ENCODE results near the gene BORCS6.

Gene BORCS6

DNA sequence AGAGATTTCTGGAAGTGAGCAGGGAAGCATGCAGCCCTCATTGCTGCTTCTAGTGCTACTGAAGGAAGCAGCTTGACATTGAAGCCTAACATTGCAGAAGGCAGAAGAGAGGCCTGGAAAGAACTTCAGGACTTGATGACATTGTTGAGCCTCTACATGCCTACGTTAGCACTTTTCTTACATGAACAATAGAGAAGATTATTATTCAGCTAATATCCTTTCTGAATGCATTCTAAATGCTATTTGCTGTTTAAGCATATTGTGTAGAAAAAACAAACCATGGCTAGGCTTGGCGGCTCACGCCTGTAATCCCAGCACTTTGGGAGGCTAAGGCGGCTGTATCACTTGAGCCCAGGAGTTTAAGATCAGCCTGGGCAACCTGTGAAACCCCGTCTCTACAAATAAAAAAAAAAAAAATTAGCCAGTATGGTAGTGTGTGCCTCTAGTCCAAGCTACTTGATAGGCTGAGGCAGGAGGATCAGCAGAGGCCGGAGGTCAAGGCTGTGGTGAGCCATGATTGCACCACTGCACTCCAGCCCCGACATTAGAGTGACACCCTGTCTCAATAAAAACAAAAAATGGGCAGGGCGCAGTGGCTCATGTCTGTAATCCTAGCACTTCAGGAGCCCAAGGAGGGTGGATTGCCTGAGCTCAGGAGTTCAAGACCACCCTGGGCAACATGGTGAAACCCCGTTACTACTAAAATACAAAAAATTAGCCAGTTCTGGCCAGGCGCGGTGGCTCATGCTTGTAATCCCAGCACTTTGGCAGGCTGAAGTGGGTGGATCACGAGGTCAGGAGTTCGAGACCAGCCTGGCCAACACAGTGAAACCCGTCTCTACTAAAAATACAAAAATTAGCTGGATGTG, 22.6 kb upstream of the BORCS6 start:
- no peak overlapping the region for H3K4me3 ChIP-seq (ENCODE audit: control insufficient read depth in 1 of 7, extremely low read depth in 1 of 7, insufficient read depth in 4 of 7, low read depth in 2 of 7, low read length in 6 of 7)
- DNase-seq = no peak
- H3K27me3 ChIP-seq (replicated peaks in 2 of 5; ENCODE audit: control insufficient read depth in 4 of 5, insufficient read depth in 5 of 5, low read length in 4 of 5) = no peaks in the 10 kb centered on the region
- no peak overlapping the region for H3K27ac ChIP-seq (ENCODE audit: insufficient read depth in 1 of 2, low read depth in 1 of 2, low read length in 2 of 2, poor library complexity in 1 of 2, severe bottlenecking in 2 of 2)
- H3K4me1 ChIP-seq (ENCODE audit: control extremely low read depth in 1 of 4, control insufficient read depth in 4 of 4, insufficient read depth in 4 of 4, low read length in 3 of 4) = peaks cover 4 to 33% (median 19%) of the 10 kb centered on the region in 4 experiments
- peaks cover 0 to 3% (median 0%) of the 10 kb centered on the region in 4 experiments for H3K36me3 ChIP-seq (ENCODE audit: control insufficient read depth in 4 of 4, insufficient read depth in 4 of 4, low read length in 3 of 4)
- no peaks in the 10 kb centered on the region for H3K9me3 ChIP-seq (ENCODE audit: control extremely low read depth in 1 of 5, control insufficient read depth in 4 of 5, insufficient read depth in 2 of 5, low read depth in 1 of 5, low read length in 4 of 5)
- ChIA-PET CTCF (interaction anchor here (1.2 to 3.1 kb wide), 2 partner anchors 10 to 24 kb away, joined by 3 to 17 read pairs; no protein-coding TSS in a partner anchor), POLR2A (no interaction called here)
- WGBS (ENCODE audit: insufficient coverage) = 96% methylated on average over 8 of the region's 14 CpGs

DNA sequence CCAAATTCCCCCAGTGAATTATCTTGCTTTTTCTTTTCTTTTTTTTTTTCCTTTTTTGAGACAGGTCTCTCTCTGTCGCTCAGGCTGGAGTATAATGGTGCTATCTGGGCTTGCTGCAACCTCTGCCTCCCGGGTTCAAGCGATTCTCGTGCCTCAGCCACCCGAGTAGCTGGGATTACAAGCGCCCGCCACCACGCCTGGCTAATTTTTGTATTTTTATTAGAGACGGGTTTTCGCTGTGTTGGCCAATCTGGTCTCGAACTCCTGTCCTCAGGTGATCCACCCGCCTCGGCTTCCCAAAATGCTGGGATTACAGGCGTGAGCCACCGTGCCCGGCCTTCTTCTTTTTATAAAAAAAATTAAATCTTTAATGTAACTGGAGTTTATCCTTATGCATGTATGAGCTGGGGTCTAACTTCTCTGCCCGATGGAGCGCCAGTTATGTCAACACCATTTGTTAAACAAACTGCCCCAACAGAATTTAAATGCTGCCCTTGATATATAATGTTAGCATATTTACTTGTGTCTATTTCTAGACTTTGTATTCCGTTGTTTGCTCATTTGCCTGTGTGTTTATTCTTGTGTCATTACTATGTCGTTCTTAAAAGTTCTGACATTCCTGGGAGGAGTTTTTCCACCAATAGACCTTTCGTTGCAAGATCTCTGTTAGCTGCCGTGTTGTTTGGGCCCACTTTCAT, 20.9 kb upstream of the BORCS6 start:
- peaks cover 4 to 33% (median 19%) of the 10 kb centered on the region in 4 experiments for H3K4me1 ChIP-seq (ENCODE audit: control extremely low read depth in 1 of 4, control insufficient read depth in 4 of 4, insufficient read depth in 4 of 4, low read length in 3 of 4)
- ChIA-PET CTCF (interaction anchor here (0.7 to 3.6 kb wide), 3 partner anchors 11 to 99 kb away, joined by 4 to 17 read pairs (median 17); no protein-coding TSS in a partner anchor), POLR2A (interaction anchor here (0.7 to 1.3 kb wide), 4 partner anchors 10 to 37 kb away, joined by 3 to 5 read pairs (median 4); partner anchors contain the start of gene CTC1)
- no peaks in the 10 kb centered on the region for H3K27me3 ChIP-seq (replicated peaks in 2 of 5; ENCODE audit: control insufficient read depth in 4 of 5, insufficient read depth in 5 of 5, low read length in 4 of 5)
- DNase-seq = peak in 1 of 3 donors; percentile 25
- H3K4me3 ChIP-seq (ENCODE audit: control insufficient read depth in 1 of 7, extremely low read depth in 1 of 7, insufficient read depth in 4 of 7, low read depth in 2 of 7, low read length in 6 of 7) = peak overlapping the region; percentile 60 to 95 (median 86)
- no peaks in the 10 kb centered on the region for H3K9me3 ChIP-seq (ENCODE audit: control extremely low read depth in 1 of 5, control insufficient read depth in 4 of 5, insufficient read depth in 2 of 5, low read depth in 1 of 5, low read length in 4 of 5)
- H3K36me3 ChIP-seq (ENCODE audit: control insufficient read depth in 4 of 4, insufficient read depth in 4 of 4, low read length in 3 of 4) = peaks cover 0 to 19% (median 1%) of the 10 kb centered on the region in 4 experiments
- 0% methylated on average over 11 of the region's 22 CpGs for WGBS (ENCODE audit: insufficient coverage)
- H3K27ac ChIP-seq (ENCODE audit: insufficient read depth in 1 of 2, low read depth in 1 of 2, low read length in 2 of 2, poor library complexity in 1 of 2, severe bottlenecking in 2 of 2) = peak overlapping the region; percentile 64 to 84

DNA sequence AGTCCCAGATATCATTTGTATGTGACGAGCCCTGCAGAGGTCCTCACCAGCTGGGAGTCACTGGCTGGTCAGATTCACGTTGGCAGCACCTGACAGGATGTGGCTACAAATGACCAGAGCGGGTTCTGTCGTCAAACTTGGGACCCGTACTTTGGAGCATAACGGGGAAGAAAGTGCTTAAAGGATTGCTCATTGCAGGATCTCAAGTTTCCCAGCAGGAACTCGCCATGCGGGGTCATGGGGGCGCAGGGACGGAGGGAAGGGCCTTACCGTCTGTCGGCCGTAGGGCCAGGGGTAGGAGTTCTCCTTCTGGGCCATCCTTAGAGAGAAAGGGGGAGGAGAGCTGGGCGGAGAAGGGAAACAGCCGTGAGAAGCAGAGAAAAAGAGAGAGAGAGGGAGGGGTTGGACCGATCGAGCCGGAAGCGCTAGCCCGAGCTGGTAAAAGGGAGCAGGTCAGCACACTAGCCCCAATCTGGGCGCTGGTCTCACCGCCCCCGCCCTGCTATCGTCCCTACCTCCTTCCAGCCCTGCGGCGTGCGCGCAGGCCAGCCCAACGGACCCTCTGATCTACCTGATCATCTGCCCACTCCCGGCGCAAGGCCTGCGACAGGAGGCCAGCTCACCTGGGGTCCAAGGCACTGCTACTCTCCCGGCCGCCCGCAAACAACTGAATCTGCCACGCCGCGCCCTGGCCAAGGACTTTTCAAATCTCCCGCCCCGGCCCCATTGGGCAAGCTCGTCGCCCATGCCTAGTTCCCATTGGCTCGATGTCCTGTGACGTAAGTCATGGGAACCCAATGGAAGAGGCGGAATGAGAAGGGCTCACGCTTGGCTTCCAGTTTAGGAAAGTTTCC, 20.2 kb upstream of the BORCS6 start, which contains the start of gene AURKB:
Gene AURKB (minus strand): TSS at position 669 of the 854 bp plus-strand sequence. CDS start 351 bp downstream, at position 318.
- ChIA-PET POLR2A (interaction anchor here (0.7 to 1.3 kb wide), 4 partner anchors 11 to 38 kb away, joined by 3 to 5 read pairs (median 4); partner anchors contain the start of gene CTC1), CTCF (interaction anchor here (0.7 to 3.6 kb wide), 3 partner anchors 12 to 98 kb away, joined by 4 to 17 read pairs (median 17); no protein-coding TSS in a partner anchor)
- H3K27ac ChIP-seq (ENCODE audit: insufficient read depth in 1 of 2, low read depth in 1 of 2, low read length in 2 of 2, poor library complexity in 1 of 2, severe bottlenecking in 2 of 2) = peak within 1 kb of the TSS; percentile 64 to 84
- no peaks in the 10 kb centered on the region for H3K9me3 ChIP-seq (ENCODE audit: control extremely low read depth in 1 of 5, control insufficient read depth in 4 of 5, insufficient read depth in 2 of 5, low read depth in 1 of 5, low read length in 4 of 5)
- 2% methylated on average over 39 of the region's 46 CpGs for WGBS (ENCODE audit: insufficient coverage)
- no peaks in the 10 kb centered on the region for H3K27me3 ChIP-seq (replicated peaks in 2 of 5; ENCODE audit: control insufficient read depth in 4 of 5, insufficient read depth in 5 of 5, low read length in 4 of 5)
- peaks cover 0 to 27% (median 4%) of the 10 kb centered on the region in 4 experiments for H3K36me3 ChIP-seq (ENCODE audit: control insufficient read depth in 4 of 4, insufficient read depth in 4 of 4, low read length in 3 of 4)
- H3K4me1 ChIP-seq (ENCODE audit: control extremely low read depth in 1 of 4, control insufficient read depth in 4 of 4, insufficient read depth in 4 of 4, low read length in 3 of 4) = peaks cover 4 to 33% (median 19%) of the 10 kb centered on the region in 4 experiments
- peak; percentile 94 to 98 (median 96) for DNase-seq
- H3K4me3 ChIP-seq (ENCODE audit: control insufficient read depth in 1 of 7, extremely low read depth in 1 of 7, insufficient read depth in 4 of 7, low read depth in 2 of 7, low read length in 6 of 7) = peak within 1 kb of the TSS; percentile 60 to 95 (median 86)

DNA sequence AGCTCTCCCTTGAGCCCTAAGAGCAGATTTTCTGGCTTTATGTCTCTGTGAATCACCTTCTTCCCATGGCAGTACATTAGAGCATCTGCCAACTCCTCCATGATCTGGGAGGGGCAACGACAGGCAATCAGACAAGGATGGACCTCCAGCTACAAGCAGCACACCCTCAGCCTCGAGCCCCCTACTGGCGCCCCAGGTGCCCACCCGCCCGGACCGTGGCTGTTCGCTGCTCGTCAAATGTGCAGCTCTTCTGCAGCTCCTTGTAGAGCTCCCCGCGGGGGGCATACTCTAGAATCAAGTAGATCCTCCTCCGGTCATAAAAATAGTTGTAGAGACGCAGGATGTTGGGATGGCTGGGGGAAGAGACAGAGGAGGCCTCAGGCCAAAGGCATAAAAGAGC, 16.6 kb upstream of the BORCS6 start:
- no peaks in the 10 kb centered on the region for H3K27me3 ChIP-seq (replicated peaks in 2 of 5; ENCODE audit: control insufficient read depth in 4 of 5, insufficient read depth in 5 of 5, low read length in 4 of 5)
- peaks cover 4 to 28% (median 19%) of the 10 kb centered on the region in 4 experiments for H3K4me1 ChIP-seq (ENCODE audit: control extremely low read depth in 1 of 4, control insufficient read depth in 4 of 4, insufficient read depth in 4 of 4, low read length in 3 of 4)
- ChIA-PET POLR2A (no interaction called here), CTCF (interaction anchor here (0.7 to 2.1 kb wide), 6 partner anchors 15 to 19 kb away, joined by 3 to 5 read pairs (median 3); partner anchors contain the start of gene BORCS6)
- 93% methylated on average over 8 of the region's 12 CpGs for whole genome bisulfite sequencing (ENCODE audit: insufficient coverage)
- peaks cover 0 to 40% (median 15%) of the 10 kb centered on the region in 4 experiments for H3K36me3 ChIP-seq (ENCODE audit: control insufficient read depth in 4 of 4, insufficient read depth in 4 of 4, low read length in 3 of 4)
- no peaks in the 10 kb centered on the region for H3K9me3 ChIP-seq (ENCODE audit: control extremely low read depth in 1 of 5, control insufficient read depth in 4 of 5, insufficient read depth in 2 of 5, low read depth in 1 of 5, low read length in 4 of 5)
- H3K27ac ChIP-seq (ENCODE audit: insufficient read depth in 1 of 2, low read depth in 1 of 2, low read length in 2 of 2, poor library complexity in 1 of 2, severe bottlenecking in 2 of 2) = no peak overlapping the region
- no peak overlapping the region for H3K4me3 ChIP-seq (ENCODE audit: control insufficient read depth in 1 of 7, extremely low read depth in 1 of 7, insufficient read depth in 4 of 7, low read depth in 2 of 7, low read length in 6 of 7)
- no peak for DNase-seq

DNA sequence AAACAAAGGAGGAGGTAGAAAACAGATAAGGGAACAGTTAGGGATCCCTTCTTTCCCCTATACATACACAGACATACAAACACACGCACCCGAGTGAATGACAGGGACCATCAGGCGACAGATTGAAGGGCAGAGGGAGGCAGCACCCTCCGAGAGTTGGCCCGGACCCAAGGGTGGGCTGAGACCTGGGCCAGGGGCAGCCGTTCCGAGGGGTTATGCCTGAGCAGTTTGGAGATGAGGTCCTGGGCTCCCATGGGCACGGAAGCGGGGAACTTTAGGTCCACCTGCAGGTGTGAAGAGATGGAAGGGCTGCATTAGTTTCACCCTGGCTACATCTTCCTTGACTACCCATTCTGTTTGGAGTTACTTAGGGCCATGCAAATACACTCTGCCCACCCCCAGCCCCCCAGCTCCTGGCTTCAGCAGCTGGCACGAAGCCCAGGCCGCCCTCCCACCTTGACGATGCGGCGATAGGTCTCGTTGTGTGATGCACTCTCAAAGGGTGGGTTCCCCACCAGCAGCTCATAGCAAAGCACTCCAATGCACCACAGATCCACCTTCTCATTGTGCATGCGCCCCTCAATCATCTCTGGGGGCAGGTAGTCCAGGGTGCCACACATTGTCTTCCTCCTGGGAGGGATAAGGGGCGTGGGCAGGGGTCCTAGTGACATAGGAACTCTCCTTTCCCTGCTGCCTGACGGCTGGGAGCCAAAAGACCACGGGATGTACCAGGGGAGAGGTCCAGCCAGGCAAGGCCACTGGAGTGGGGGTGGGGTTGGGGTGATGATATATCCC, 15.0 kb upstream of the BORCS6 start:
- H3K27ac ChIP-seq (ENCODE audit: insufficient read depth in 1 of 2, low read depth in 1 of 2, low read length in 2 of 2, poor library complexity in 1 of 2, severe bottlenecking in 2 of 2) = no peak overlapping the region
- H3K27me3 ChIP-seq (replicated peaks in 2 of 5; ENCODE audit: control insufficient read depth in 4 of 5, insufficient read depth in 5 of 5, low read length in 4 of 5) = no peaks in the 10 kb centered on the region
- CTCF ChIA-PET = interaction anchor here (0.6 to 1.5 kb wide), 2 partner anchors 10 to 17 kb away, joined by 3 read pairs; no protein-coding TSS in a partner anchor
- peaks cover 0 to 18% (median 12%) of the 10 kb centered on the region in 4 experiments for H3K4me1 ChIP-seq (ENCODE audit: control extremely low read depth in 1 of 4, control insufficient read depth in 4 of 4, insufficient read depth in 4 of 4, low read length in 3 of 4)
- 82% methylated on average over 9 of the region's 19 CpGs for WGBS (ENCODE audit: insufficient coverage)
- POLR2A ChIA-PET = no interaction called here
- no peak for DNase-seq
- peaks cover 0 to 40% (median 15%) of the 10 kb centered on the region in 4 experiments for H3K36me3 ChIP-seq (ENCODE audit: control insufficient read depth in 4 of 4, insufficient read depth in 4 of 4, low read length in 3 of 4)
- no peak overlapping the region for H3K4me3 ChIP-seq (ENCODE audit: control insufficient read depth in 1 of 7, extremely low read depth in 1 of 7, insufficient read depth in 4 of 7, low read depth in 2 of 7, low read length in 6 of 7)
- H3K9me3 ChIP-seq (ENCODE audit: control extremely low read depth in 1 of 5, control insufficient read depth in 4 of 5, insufficient read depth in 2 of 5, low read depth in 1 of 5, low read length in 4 of 5) = no peaks in the 10 kb centered on the region
